MM.1S (cell line): Measurements from ENCODE around the gene GALR3.

Experiments
- DNase-seq: peaks from one replicate; pipeline ENCODE4 v3.0.0-alpha.2; 2015
- H2AFZ ChIP-seq: fragments of 300-600 bp; sonication (generic); 2 replicates; pipeline ENCODE4 v1.6.0; 2016; ENCODE audit warnings: antibody characterized with exemption, low read length
- H3F3A ChIP-seq: fragments of 300-600 bp; sonication (generic); 2 replicates; pipeline ENCODE4 v1.6.1; 2016; ENCODE audit warnings: mild to moderate bottlenecking, antibody characterized with exemption, low read length, moderate library complexity, mixed read lengths; ENCODE audit not compliant: insufficient read depth
- H3K27ac ChIP-seq: fragments of 300-600 bp; sonication (generic); 2 replicates; pipeline ENCODE4 v1.5.1; 2016; ENCODE audit warnings: mild to moderate bottlenecking, low read length
- H3K27me3 ChIP-seq: fragments of 300-600 bp; sonication (generic); replicated peaks from 2 replicates; pipeline ENCODE4 v1.6.0; 2016; ENCODE audit warnings: low read length; ENCODE audit not compliant: insufficient read depth
- H3K36me3 ChIP-seq: fragments of 300-600 bp; sonication (generic); replicated peaks from 2 replicates; pipeline ENCODE4 v1.6.1; 2016; ENCODE audit warnings: mild to moderate bottlenecking, low read length, mixed read lengths; ENCODE audit not compliant: insufficient read depth
- H3K4me1 ChIP-seq: fragments of 300-600 bp; sonication (generic); 2 replicates; pipeline ENCODE4 v1.6.1; 2016; ENCODE audit warnings: low read length, mixed read lengths
- H3K4me2 ChIP-seq: fragments of 300-600 bp; sonication (generic); 2 replicates; pipeline ENCODE4 v1.6.0; 2016; ENCODE audit warnings: low read depth, low read length
- H3K4me3 ChIP-seq: fragments of 300-600 bp; sonication (generic); 2 replicates; pipeline ENCODE4 v1.5.1; 2016; ENCODE audit warnings: low read length, mixed read lengths
- H3K79me2 ChIP-seq: fragments of 300-600 bp; sonication (generic); 2 replicates; pipeline ENCODE4 v1.6.1; 2016; ENCODE audit warnings: mixed run types, low read length, mixed read lengths
- H3K9ac ChIP-seq: fragments of 300-600 bp; sonication (generic); 2 replicates; pipeline ENCODE4 v1.6.1; 2016; ENCODE audit warnings: low read length, mixed read lengths
- H3K9me2 ChIP-seq: fragments of 300-600 bp; sonication (generic); replicated peaks from 2 replicates; pipeline ENCODE4 v1.6.1; 2016; ENCODE audit warnings: mild to moderate bottlenecking, low read length, mixed read lengths; ENCODE audit not compliant: insufficient read depth
- H3K9me3 ChIP-seq: fragments of 300-600 bp; sonication (generic); replicated peaks from 2 replicates; pipeline ENCODE4 v1.6.1; 2016; ENCODE audit warnings: mild to moderate bottlenecking, low read length, mixed read lengths; ENCODE audit not compliant: insufficient read depth
- H4K20me1 ChIP-seq: fragments of 300-600 bp; sonication (generic); 2 replicates; pipeline ENCODE4 v1.6.1; 2016; ENCODE audit warnings: mild to moderate bottlenecking, low read length, moderate library complexity, mixed read lengths; ENCODE audit not compliant: insufficient read depth
- CTCF ChIP-seq: fragments of 300-600 bp; sonication (generic); IDR thresholded peaks from 2 replicates; pipeline ENCODE4 v1.5.1; 2016; ENCODE audit warnings: antibody characterized with exemption, low read length, mixed read lengths
- EZH2 ChIP-seq: fragments of 300-600 bp; sonication (generic); optimal IDR thresholded peaks from 2 replicates; pipeline ENCODE3; 2017; ENCODE audit warnings: low read depth, mild to moderate bottlenecking, antibody characterized with exemption, low read length, mixed read lengths
- EZH2phosphoT487 ChIP-seq: fragments of 300-600 bp; sonication (generic); IDR thresholded peaks from 2 replicates; pipeline ENCODE4 v1.6.1; 2018; ENCODE audit warnings: antibody characterized with exemption, low read length

GALR3 gene

GRCh38 chr22:37830093-37830842 lies 7.1 kb downstream of the GALR3 start:
- H3K27me3 ChIP-seq = no peaks in the 10 kb centered on the region
- no peaks in the 10 kb centered on the region; the same call in 1 of the 2 replicates for H3K36me3 ChIP-seq
- no peaks in the 10 kb centered on the region for H3K4me1 ChIP-seq
- no peak overlapping the region for H3K4me3 ChIP-seq
- H3K79me2 ChIP-seq = no peaks in the 10 kb centered on the region
- TF ChIP-seq EZH2 (no peak), CTCF (no peak), EZH2phosphoT487 (no peak)
- H3F3A ChIP-seq = no peaks in the 10 kb centered on the region
- H3K9ac ChIP-seq = no peak overlapping the region
- H3K4me2 ChIP-seq = no peak overlapping the region
- H3K9me2 ChIP-seq = no peaks in the 10 kb centered on the region
- no peak for DNase-seq
- no peaks in the 10 kb centered on the region for H3K9me3 ChIP-seq
- no peak overlapping the region for H3K27ac ChIP-seq
- no peaks in the 10 kb centered on the region for H4K20me1 ChIP-seq
- H2AFZ ChIP-seq = no peak overlapping the region

DNA sequence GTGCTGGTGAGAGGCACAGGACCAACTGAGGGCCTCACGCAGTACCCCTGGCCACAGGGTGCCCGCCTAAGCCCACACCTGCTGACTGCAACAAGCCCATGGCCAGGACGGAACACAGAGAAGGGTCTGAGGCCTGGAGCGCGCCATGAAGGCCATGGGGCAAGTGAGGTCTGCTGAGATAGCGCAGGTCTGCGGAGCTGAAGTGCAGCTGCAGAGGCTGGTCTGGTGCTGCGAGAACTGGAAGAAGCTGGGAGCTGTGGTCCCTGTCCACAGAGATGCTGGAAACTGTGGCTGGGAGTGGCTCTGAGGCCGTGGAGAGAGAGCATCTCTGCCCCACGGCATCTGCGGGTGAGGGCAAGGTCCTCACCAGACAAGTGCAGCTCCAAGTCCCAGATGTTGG lies 8.3 kb downstream of the GALR3 start:
- H3K4me2 ChIP-seq = no peak overlapping the region
- H4K20me1 ChIP-seq = no peaks in the 10 kb centered on the region
- DNase-seq = no peak
- H3K9me2 ChIP-seq = no peaks in the 10 kb centered on the region
- no peak overlapping the region for H3K9ac ChIP-seq
- no peak overlapping the region for H3K4me3 ChIP-seq
- no peaks in the 10 kb centered on the region for H3K27me3 ChIP-seq
- H3K4me1 ChIP-seq = no peaks in the 10 kb centered on the region
- H3K79me2 ChIP-seq = no peaks in the 10 kb centered on the region
- no peaks in the 10 kb centered on the region; the same call in 1 of the 2 replicates for H3K36me3 ChIP-seq
- no peaks in the 10 kb centered on the region for H3F3A ChIP-seq
- H2AFZ ChIP-seq = no peak overlapping the region
- no peak overlapping the region for H3K27ac ChIP-seq
- TF ChIP-seq CTCF (no peak), EZH2phosphoT487 (no peak), EZH2 (no peak)
- no peaks in the 10 kb centered on the region for H3K9me3 ChIP-seq

GRCh38 chr22:37832022-37832857 lies 9.1 kb downstream of the GALR3 start:
- DNase-seq = no peak
- TF ChIP-seq EZH2 (no peak), EZH2phosphoT487 (no peak), CTCF (no peak)
- Histone ChIP-seq H3K4me1 (no peaks in the 10 kb centered on the region), H2AFZ (no peak overlapping the region), H3K9me3 (no peaks in the 10 kb centered on the region), H3K9ac (no peak overlapping the region), H3F3A (no peaks in the 10 kb centered on the region), H4K20me1 (no peaks in the 10 kb centered on the region), H3K79me2 (no peaks in the 10 kb centered on the region), H3K4me3 (no peak overlapping the region), H3K27me3 (no peaks in the 10 kb centered on the region), H3K36me3 (no peaks in the 10 kb centered on the region; the same call in 1 of the 2 replicates), H3K4me2 (no peak overlapping the region), H3K27ac (no peak overlapping the region), H3K9me2 (no peaks in the 10 kb centered on the region)
